PC-9 (cell line): ENCODE measurements around the gene ANKRD13B.

Experiments used
- CTCF ChIP-seq: fragments of 200-600 bp; sonication (generic); conservative IDR thresholded peaks from 2 replicates; pipeline ENCODE4 v1.6.1; 2017; ENCODE audit warnings: mixed run types, antibody characterized with exemption, mild to moderate bottlenecking, moderate library complexity
- EZH2 ChIP-seq: fragments of 200-600 bp; sonication (generic); IDR thresholded peaks from 2 replicates; pipeline ENCODE4 v1.8.0; 2017; ENCODE audit warnings: antibody characterized with exemption, low read depth

- TF ChIP-seq CTCF = no peak
- no peak for TF ChIP-seq EZH2
Observed at GRCh38 chr17:29561554-29562517, 31.1 kb upstream of the ANKRD13B start.
